GM12878 (cell line): ENCODE results near the gene ANAPC2. TPM values are rescaled to one million over a fixed set of nuclear protein-coding genes. Genes with fewer than 3 reads are reported as not detected.
A peak's percentile ranks its signal among the peaks of the same experiment; 100 is the strongest.

ENCODE experiments used
- ATAC-seq: fragments of 200-7000 bp; cut with Tn5 transposase; 3 replicates; pipeline ENCODE4 v1.9.1; 2020; ENCODE audit warnings: mild to moderate bottlenecking, moderate library complexity
- Bru-seq: library from RNA; stranded (reverse); fragments of 400-500 nt; gene quantifications from one replicate; lab custom pipeline; 2021; lab: Mats Ljungman, UMichigan
- BruChase-seq, 2 experiments: library from RNA; stranded (reverse); fragments of 400-500 nt; gene quantifications; one replicate each; lab custom pipeline; 2021; lab: Mats Ljungman, UMichigan
- BruUV-seq: library from RNA; stranded (reverse); fragments of 400-500 nt; replicated peaks from 2 replicates; lab custom pipeline; 2021; lab: Mats Ljungman, UMichigan
- CTCF ChIA-PET: fragments of 300-600 bp; sonication (Branson Sonifier 250); formaldehyde crosslinking; extraction: SDS; loops from one replicate; lab custom pipeline; 2021; ENCODE audit warnings: inconsistent platforms; lab: Yijun Ruan, JAX
- POLR2A ChIA-PET: fragments of 350-600 bp; formaldehyde crosslinking; extraction: SDS; loops from one replicate; lab custom pipeline; 2021; ENCODE audit warnings: inconsistent platforms; lab: Charles Lee
- RAD21 ChIA-PET: fragments of 300-600 bp; sonication (Branson Sonifier 250); formaldehyde crosslinking; loops from one replicate; lab custom pipeline; 2023; ENCODE audit warnings: antibody characterized with exemption; ENCODE audit not compliant: unreplicated experiment; lab: Charles Lee
- SMC1A ChIA-PET: fragments of 300-600 bp; sonication (Branson Sonifier 250); formaldehyde crosslinking; loops from one replicate; lab custom pipeline; 2023; ENCODE audit not compliant: unreplicated experiment, uncharacterized antibody; lab: Charles Lee
- DNase-seq: peaks from one replicate; pipeline ENCODE4 v3.0.0-alpha.2; 2011; ENCODE audit warnings: low read depth, low spot score
- FAIRE-seq: peaks from 3 replicates; lab custom pipeline; 2011; peaks lifted over from hg19 to GRCh38; lab: Jason Lieb, UNC
- H2AFZ ChIP-seq: 2 replicates; pipeline ENCODE4 v1.6.0; 2011; ENCODE audit warnings: low read depth, low read length, control low read depth; ENCODE audit not compliant: control insufficient read depth
- H3K27ac ChIP-seq: 2 replicates; pipeline ENCODE4 v1.5.1; 2011; ENCODE audit warnings: control low read depth; ENCODE audit not compliant: control insufficient read depth, insufficient read depth
- H3K27me3 ChIP-seq, 2 experiments: replicated peaks in 1 of 2; 2 replicates each; pipeline versions ENCODE4 v1.6.0 to v1.6.1; 2011; ENCODE audit warnings: low read length in 1 of 2; ENCODE audit not compliant: control insufficient read depth in 2 of 2, insufficient read depth in 2 of 2
- H3K36me3 ChIP-seq, 2 experiments: 2 replicates each; pipeline ENCODE4 v1.5.1; 2011; ENCODE audit warnings: low read length in 1 of 2; ENCODE audit not compliant: control insufficient read depth in 2 of 2, insufficient read depth in 2 of 2
- H3K4me1 ChIP-seq: 2 replicates; pipeline ENCODE4 v1.6.1; 2011; ENCODE audit warnings: mild to moderate bottlenecking, low read length, moderate library complexity, mixed read lengths; ENCODE audit not compliant: control insufficient read depth, insufficient read depth
- H3K4me2 ChIP-seq: 2 replicates; pipeline ENCODE4 v1.6.0; 2011; ENCODE audit warnings: control low read depth; ENCODE audit not compliant: control insufficient read depth, insufficient read depth
- H3K4me3 ChIP-seq: fragments of 200-600 bp; sonication (generic); 2 replicates; pipeline ENCODE4 v1.5.1; 2016
- H3K79me2 ChIP-seq: 2 replicates; pipeline ENCODE4 v1.6.0; 2011; ENCODE audit warnings: low read length; ENCODE audit not compliant: control insufficient read depth, insufficient read depth
- H3K9ac ChIP-seq: 2 replicates; pipeline ENCODE4 v1.8.0; 2011; ENCODE audit warnings: low read length, control low read depth, mixed read lengths; ENCODE audit not compliant: control insufficient read depth, insufficient read depth
- H3K9me3 ChIP-seq: replicated peaks from 3 replicates; pipeline ENCODE4 v1.5.1; 2011; ENCODE audit warnings: mild to moderate bottlenecking, low read length; ENCODE audit not compliant: control insufficient read depth, insufficient read depth
- H4K20me1 ChIP-seq: 2 replicates; pipeline ENCODE4 v1.6.0; 2011; ENCODE audit not compliant: control insufficient read depth, insufficient read depth
- EP300 ChIP-seq, 2 experiments: fragments of 150-350 bp in 1 of 2; IDR thresholded peaks; 2 replicates each; pipeline ENCODE4 v1.6.1; 2011 to 2012; ENCODE audit warnings: low read depth in 2 of 2, low read length in 2 of 2, borderline replicate concordance in 1 of 2, improper control_type of control experiment in 1 of 2, inconsistent platforms in 1 of 2; ENCODE audit not compliant: control insufficient read depth in 1 of 2
- HDGF ChIP-seq: fragments of 450-650 bp; IDR thresholded peaks from 2 replicates; pipeline ENCODE4 v1.6.1; 2016; ENCODE audit warnings: antibody characterized with exemption
- IRF4 ChIP-seq: IDR thresholded peaks from 2 replicates; pipeline ENCODE4 v1.6.1; 2011; ENCODE audit warnings: low read depth, low read length
- JUND ChIP-seq: IDR thresholded peaks from 2 replicates; pipeline ENCODE4 v1.6.1; 2012; ENCODE audit warnings: low read depth, mild to moderate bottlenecking, low read length, improper control_type of control experiment, moderate library complexity
- MYB ChIP-seq: fragments of 150-350 bp; IDR thresholded peaks from 2 replicates; pipeline ENCODE4 v1.6.1; 2014; ENCODE audit warnings: mild to moderate bottlenecking, low read depth, low read length, borderline replicate concordance
- MYC ChIP-seq: IDR thresholded peaks from 2 replicates; pipeline ENCODE4 v1.6.1; 2011; ENCODE audit warnings: mild to moderate bottlenecking, low read length, moderate library complexity, inconsistent platforms; ENCODE audit not compliant: insufficient read depth, insufficient replicate concordance, insufficient read length, severe bottlenecking
- NBN ChIP-seq: fragments of 450-650 bp; IDR thresholded peaks from 2 replicates; pipeline ENCODE4 v1.6.1; 2016
- NFXL1 ChIP-seq: fragments of 450-650 bp; IDR thresholded peaks from 2 replicates; pipeline ENCODE4 v1.6.1; 2017; ENCODE audit warnings: antibody characterized with exemption, mild to moderate bottlenecking, borderline replicate concordance
- SP1 ChIP-seq: IDR thresholded peaks from one replicate; pipeline ENCODE4 v1.6.1; 2011; ENCODE audit warnings: low read depth, low read length
- SREBF1 ChIP-seq: IDR thresholded peaks from 2 replicates; pipeline ENCODE4 v1.6.1; 2012; ENCODE audit warnings: mild to moderate bottlenecking, low read length
- TBL1XR1 ChIP-seq: IDR thresholded peaks from 2 replicates; pipeline ENCODE4 v1.6.1; 2012; ENCODE audit warnings: low read depth, low read length, improper control_type of control experiment
- ZZZ3 ChIP-seq: IDR thresholded peaks from 2 replicates; pipeline ENCODE4 v1.6.1; 2011; ENCODE audit warnings: low read depth; ENCODE audit not compliant: control insufficient read depth, insufficient read length
- WGBS: methylation state at CpG from one replicate; pipeline ENCODE4 v1.1.6; 2016; ENCODE audit warnings: low lambda C conversion rate; ENCODE audit not compliant: insufficient replicate concordance, insufficient coverage; ENCODE audit errors: missing lambda C conversion rate; 5-methylcytosine and 5-hydroxymethylcytosine counted together
- in situ Hi-C: fragments of 300-500 bp; cut with MboI; formaldehyde crosslinking; loops from 9 replicates; pipeline ENCODE4 v1.14.3; 2018; ENCODE audit warnings: mixed read lengths
- intact Hi-C: fragments of 100-400 bp; cut with micrococcal nuclease; formaldehyde crosslinking; loops from one replicate; pipeline ENCODE4 v1.14.2; 2022; ENCODE audit not compliant: unreplicated experiment
- long read RNA-seq, 2 experiments: library from polyadenylated mRNA; unstranded; transcript quantifications; one replicate each; pipeline ENCODE4 v2.0.0, GENCODE V29; 2019 to 2020
- polyA minus RNA-seq, 3 experiments: library from RNA; depleted of rRNA, polyadenylated mRNA; stranded (reverse); fragments of >200 nt; gene quantifications; 2 replicates each; pipeline ENCODE4 v1.2.3, GENCODE V29; 2011
- polyA plus RNA-seq, 11 experiments: library from polyadenylated mRNA; depleted of rRNA in 4 of 11; unstranded in 6 of 11; stranded (reverse) in 5 of 11; fragments of >200 nt; fragmentation: Nextera tagmentation in 4 of 11; fragmentation: Illumina TruSeq in 1 of 11; extraction: Ambion mirVana in 4 of 11; extraction: Trizol in 1 of 11; gene quantifications; 1 replicate in 1 of 11; 2 replicates in 10 of 11; pipeline versions ENCODE4 v1.2.1 to v1.2.3, GENCODE V29; 2011 to 2016; ENCODE audit warnings: inconsistent platforms in 2 of 11, missing spikeins in 2 of 11, low read depth in 1 of 11
- total RNA-seq, 4 experiments: library from RNA; depleted of rRNA in 3 of 4; stranded (reverse); fragments of >200 nt in 3 of 4; fragmentation: Illumina TruSeq in 1 of 4; extraction: Trizol in 1 of 4; gene quantifications; 2 replicates each; pipeline versions ENCODE4 v1.2.1 to v1.2.3, GENCODE V29; 2013 to 2021
- TF ChIP-seq, protein P1 (sequence below): fragments of 450-650 bp; IDR thresholded peaks from 2 replicates; pipeline ENCODE4 v1.6.1; 2017; ENCODE audit warnings: low read depth, mild to moderate bottlenecking, moderate library complexity

ANAPC2 gene, protein sequence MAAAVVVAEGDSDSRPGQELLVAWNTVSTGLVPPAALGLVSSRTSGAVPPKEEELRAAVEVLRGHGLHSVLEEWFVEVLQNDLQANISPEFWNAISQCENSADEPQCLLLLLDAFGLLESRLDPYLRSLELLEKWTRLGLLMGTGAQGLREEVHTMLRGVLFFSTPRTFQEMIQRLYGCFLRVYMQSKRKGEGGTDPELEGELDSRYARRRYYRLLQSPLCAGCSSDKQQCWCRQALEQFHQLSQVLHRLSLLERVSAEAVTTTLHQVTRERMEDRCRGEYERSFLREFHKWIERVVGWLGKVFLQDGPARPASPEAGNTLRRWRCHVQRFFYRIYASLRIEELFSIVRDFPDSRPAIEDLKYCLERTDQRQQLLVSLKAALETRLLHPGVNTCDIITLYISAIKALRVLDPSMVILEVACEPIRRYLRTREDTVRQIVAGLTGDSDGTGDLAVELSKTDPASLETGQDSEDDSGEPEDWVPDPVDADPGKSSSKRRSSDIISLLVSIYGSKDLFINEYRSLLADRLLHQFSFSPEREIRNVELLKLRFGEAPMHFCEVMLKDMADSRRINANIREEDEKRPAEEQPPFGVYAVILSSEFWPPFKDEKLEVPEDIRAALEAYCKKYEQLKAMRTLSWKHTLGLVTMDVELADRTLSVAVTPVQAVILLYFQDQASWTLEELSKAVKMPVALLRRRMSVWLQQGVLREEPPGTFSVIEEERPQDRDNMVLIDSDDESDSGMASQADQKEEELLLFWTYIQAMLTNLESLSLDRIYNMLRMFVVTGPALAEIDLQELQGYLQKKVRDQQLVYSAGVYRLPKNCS
- total RNA-seq (2013; cell fraction: nucleolus; rRNA removed), result 86.4 and 102 TPM in 2 replicates
- 18.1 and 26.1 TPM in 2 replicates for total RNA-seq (2014; rRNA removed)
- 12.5 and 14.2 TPM in 2 replicates for total RNA-seq (2014; rRNA removed; fragmentation: Illumina TruSeq; extraction: Trizol)
- total RNA-seq (2021), result 62.2 and 65.2 TPM in 2 replicates
- 24.1 TPM for polyA plus RNA-seq (2011; ENCODE audit: low read depth)
- 9.0 and 20.7 TPM in 2 replicates for polyA plus RNA-seq (2011; rRNA removed)
- 18.5 and 30.0 TPM in 2 replicates for polyA plus RNA-seq (2011; cell fraction: cytosol; rRNA removed)
- polyA plus RNA-seq (2011; cell fraction: nucleus; rRNA removed), result 248 and 250 TPM in 2 replicates
- polyA plus RNA-seq (2012), result 39.4 and 42.5 TPM in 2 replicates
- polyA plus RNA-seq (2014; fragmentation: Illumina TruSeq; extraction: Trizol), result 6.0 and 12.0 TPM in 2 replicates
- polyA plus RNA-seq (2014; fragmentation: Nextera tagmentation; extraction: Ambion mirVana), result under 1 TPM; 0.03 to 0.04 TPM
- polyA plus RNA-seq (2014; rRNA removed), result 53.1 and 60.9 TPM in 2 replicates
- 10 to 100 TPM; 20.2 to 21.0 TPM for polyA plus RNA-seq (2016; fragmentation: Nextera tagmentation; extraction: Ambion mirVana)
- polyA minus RNA-seq (2011; rRNA and poly(A)+ RNA removed), result 14.8 and 26.2 TPM in 2 replicates
- 26.0 and 30.9 TPM in 2 replicates for polyA minus RNA-seq (2011; cell fraction: cytosol; rRNA and poly(A)+ RNA removed)
- 61.2 and 71.8 TPM in 2 replicates for polyA minus RNA-seq (2011; cell fraction: nucleus; rRNA and poly(A)+ RNA removed)
- percentile 72 among the genes with signal in this experiment for Bru-seq, nascent RNA
- BruChase-seq, experiment 1, labeled RNA remaining after a 6-hour chase, result percentile 85 among the genes with signal in this experiment
- BruChase-seq, experiment 2, labeled RNA remaining after a 2-hour chase, result percentile 82 among the genes with signal in this experiment
- long read RNA-seq, experiment 1, partial matches to known transcripts, result 0 of 2 reads
- long read RNA-seq, experiment 1, other reads (novel, unspliced or antisense), result 1 of 2 reads
- long read RNA-seq, experiment 2, result 0 reads

DNA sequence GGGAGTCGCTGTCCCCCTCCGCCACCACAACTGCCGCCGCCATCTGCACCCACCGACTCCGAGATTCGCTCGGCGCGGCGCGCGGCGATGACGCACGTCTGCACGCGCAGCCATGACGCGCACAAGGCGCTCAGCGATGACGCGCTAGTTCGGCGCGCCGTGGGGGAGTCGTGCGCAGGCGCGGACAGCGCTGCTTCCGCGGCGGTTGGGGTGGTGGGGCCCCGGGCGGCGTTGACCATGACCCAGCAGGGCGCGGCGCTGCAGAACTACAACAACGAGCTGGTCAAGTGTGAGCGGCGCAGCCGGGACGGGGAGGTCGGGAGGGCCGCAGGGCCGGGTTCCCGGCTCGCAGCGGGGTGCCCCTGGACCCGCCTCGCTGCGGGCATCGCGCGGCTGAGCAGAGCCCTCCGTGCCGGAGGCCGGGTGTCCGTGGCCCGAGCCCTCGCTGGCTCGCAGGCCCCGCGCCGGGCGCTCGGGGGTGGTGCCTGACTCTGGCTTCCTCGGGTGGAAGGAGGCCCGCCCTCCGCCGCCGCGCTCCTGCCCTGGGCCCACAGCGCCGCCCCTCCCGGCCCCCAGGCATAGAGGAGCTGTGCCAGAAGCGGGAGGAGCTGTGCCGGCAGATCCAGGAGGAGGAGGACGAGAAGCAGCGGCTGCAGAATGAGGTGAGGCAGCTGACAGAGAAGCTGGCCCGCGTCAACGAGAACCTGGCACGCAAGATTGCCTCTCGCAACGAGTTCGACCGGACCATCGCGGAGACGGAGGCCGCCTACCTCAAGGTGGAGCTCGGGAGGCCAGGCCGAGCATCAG, at the start of gene ANAPC2, which contains the start of gene SSNA1:
Gene ANAPC2, minus strand, starts transcription at position 71 of the 807 bp plus-strand sequence. Its CDS starts 28 bp downstream, at position 43.
Gene SSNA1, plus strand, starts transcription at position 187 of the 807 bp plus-strand sequence. Its CDS starts 51 bp downstream, at position 238.
- ChIA-PET RAD21 (interaction anchor here (0.6 to 3.6 kb wide), 16 partner anchors 8 to 162 kb away, joined by 3 to 23 read pairs (median 5); partner anchors contain the start of genes DPP7, RNF208, RNF224 and TPRN), CTCF (interaction anchor here (0.5 to 2.7 kb wide), 20 partner anchors 12 to 221 kb away, joined by 3 to 21 read pairs (median 6); partner anchors contain the start of genes CYSRT1, MAN1B1, RNF208 and RNF224), POLR2A (interaction anchor here (0.5 to 4.6 kb wide), 17 partner anchors 10 to 197 kb away, joined by 3 to 22 read pairs (median 6); partner anchors contain the start of genes CYSRT1, LRRC26, RNF208 and RNF224), SMC1A (interaction anchor here (0.7 to 2.5 kb wide), 11 partner anchors 8 to 93 kb away, joined by 3 to 13 read pairs (median 4); partner anchors contain the start of gene TPRN)
- ATAC-seq (peak; percentile 92), DNase-seq (peak; percentile 82), FAIRE-seq (peak; percentile 91)
- peaks cover 22% of the 10 kb centered on the region for H3K4me1 ChIP-seq
- H2AFZ ChIP-seq, result peak within 1 kb of the TSS; percentile 87
- H3K9me3 ChIP-seq, result no peaks in the 10 kb centered on the region
- H3K4me2 ChIP-seq, result peak within 1 kb of the TSS; percentile 93
- H3K79me2 ChIP-seq, result peaks cover 35% of the 10 kb centered on the region
- intact Hi-C loops (loop anchor here (5.0 kb wide), 2 partner anchors 34 to 61 kb away; partner anchors contain the start of gene RNF208), in situ Hi-C loops (no loop called here)
- TSS peak; percentile 90 for BruUV-seq
- no peaks in the 10 kb centered on the region for H3K27me3 ChIP-seq
- H3K27ac ChIP-seq, result peak within 1 kb of the TSS; percentile 77
- WGBS, result under 1% methylated on average over 98 of the region's 98 CpGs
- peak within 1 kb of the TSS; percentile 80 for H3K9ac ChIP-seq
- peaks cover under 1 to 15% of the 10 kb centered on the region in 2 experiments; a peak in 3 of 4 replicates for H3K36me3 ChIP-seq
- H4K20me1 ChIP-seq, result peaks cover 7% of the 10 kb centered on the region; the same call in 1 of the 2 replicates
- peak within 1 kb of the TSS; percentile 99 for H3K4me3 ChIP-seq
- TF ChIP-seq MYC (peak; percentile 45), NBN (peak; percentile 98), HDGF (peak; percentile 90), IRF4 (peak; percentile 10; the same call in 1 of the 2 replicates), TBL1XR1 (peak; percentile 88), JUND (0 out of 2 replicates have a peak, but pooled peaks have one; percentile 35), SP1 (peak; percentile 81), ZZZ3 (no peak), NFXL1 (no peak), SREBF1 (peak; percentile 70), EP300 (IDR thresholded peaks at IDR 0.05; ENCODE audit: borderline replicate concordance in 1 of 2, control insufficient read depth in 1 of 2, low read depth in 2 of 2, low read length in 2 of 2) (peak; percentile 14 to 49; a peak in 1 of 4 replicates), MYB (no peak)
- TF ChIP-seq, protein P1, sequence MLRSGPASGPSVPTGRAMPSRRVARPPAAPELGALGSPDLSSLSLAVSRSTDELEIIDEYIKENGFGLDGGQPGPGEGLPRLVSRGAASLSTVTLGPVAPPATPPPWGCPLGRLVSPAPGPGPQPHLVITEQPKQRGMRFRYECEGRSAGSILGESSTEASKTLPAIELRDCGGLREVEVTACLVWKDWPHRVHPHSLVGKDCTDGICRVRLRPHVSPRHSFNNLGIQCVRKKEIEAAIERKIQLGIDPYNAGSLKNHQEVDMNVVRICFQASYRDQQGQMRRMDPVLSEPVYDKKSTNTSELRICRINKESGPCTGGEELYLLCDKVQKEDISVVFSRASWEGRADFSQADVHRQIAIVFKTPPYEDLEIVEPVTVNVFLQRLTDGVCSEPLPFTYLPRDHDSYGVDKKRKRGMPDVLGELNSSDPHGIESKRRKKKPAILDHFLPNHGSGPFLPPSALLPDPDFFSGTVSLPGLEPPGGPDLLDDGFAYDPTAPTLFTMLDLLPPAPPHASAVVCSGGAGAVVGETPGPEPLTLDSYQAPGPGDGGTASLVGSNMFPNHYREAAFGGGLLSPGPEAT, result peak; percentile 99
